ENCODE measurements around the gene ARSK. TPM values are rescaled to one million over a fixed set of nuclear protein-coding genes. Genes with fewer than 3 reads are reported as not detected.

Gene ARSK
- total RNA-seq, 1 donor = 21.6 TPM

DNA sequence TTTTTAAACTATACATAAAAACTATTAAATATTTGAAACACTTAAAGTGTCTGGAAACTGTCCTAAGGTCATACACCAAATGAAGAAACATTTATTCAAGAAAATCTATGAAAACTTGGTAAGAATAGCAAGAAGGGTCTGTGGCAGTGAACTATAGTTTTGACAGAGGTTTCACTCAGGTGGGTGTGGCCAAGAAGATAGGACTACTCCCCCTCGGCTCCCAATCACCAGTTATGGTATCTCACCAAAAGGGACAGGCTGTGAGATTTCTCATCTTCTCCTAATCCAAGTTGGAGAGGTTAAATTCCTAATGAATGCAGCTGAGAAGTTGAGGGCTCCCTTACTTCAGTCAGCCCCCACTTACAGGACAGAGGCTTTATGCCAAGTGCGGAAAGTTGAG lies 2.9 kb downstream of the ARSK start:
- TF ChIP-seq, protein P1, sequence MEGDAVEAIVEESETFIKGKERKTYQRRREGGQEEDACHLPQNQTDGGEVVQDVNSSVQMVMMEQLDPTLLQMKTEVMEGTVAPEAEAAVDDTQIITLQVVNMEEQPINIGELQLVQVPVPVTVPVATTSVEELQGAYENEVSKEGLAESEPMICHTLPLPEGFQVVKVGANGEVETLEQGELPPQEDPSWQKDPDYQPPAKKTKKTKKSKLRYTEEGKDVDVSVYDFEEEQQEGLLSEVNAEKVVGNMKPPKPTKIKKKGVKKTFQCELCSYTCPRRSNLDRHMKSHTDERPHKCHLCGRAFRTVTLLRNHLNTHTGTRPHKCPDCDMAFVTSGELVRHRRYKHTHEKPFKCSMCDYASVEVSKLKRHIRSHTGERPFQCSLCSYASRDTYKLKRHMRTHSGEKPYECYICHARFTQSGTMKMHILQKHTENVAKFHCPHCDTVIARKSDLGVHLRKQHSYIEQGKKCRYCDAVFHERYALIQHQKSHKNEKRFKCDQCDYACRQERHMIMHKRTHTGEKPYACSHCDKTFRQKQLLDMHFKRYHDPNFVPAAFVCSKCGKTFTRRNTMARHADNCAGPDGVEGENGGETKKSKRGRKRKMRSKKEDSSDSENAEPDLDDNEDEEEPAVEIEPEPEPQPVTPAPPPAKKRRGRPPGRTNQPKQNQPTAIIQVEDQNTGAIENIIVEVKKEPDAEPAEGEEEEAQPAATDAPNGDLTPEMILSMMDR (IDR thresholded peaks at IDR 0.05; ENCODE audit: insufficient read depth, low read depth, low read length) = no peak
- no peak for DNase-seq (ENCODE audit: low read depth)
- no peak overlapping the region for H3K4me3 ChIP-seq (ENCODE audit: low read depth, low read length)

DNA sequence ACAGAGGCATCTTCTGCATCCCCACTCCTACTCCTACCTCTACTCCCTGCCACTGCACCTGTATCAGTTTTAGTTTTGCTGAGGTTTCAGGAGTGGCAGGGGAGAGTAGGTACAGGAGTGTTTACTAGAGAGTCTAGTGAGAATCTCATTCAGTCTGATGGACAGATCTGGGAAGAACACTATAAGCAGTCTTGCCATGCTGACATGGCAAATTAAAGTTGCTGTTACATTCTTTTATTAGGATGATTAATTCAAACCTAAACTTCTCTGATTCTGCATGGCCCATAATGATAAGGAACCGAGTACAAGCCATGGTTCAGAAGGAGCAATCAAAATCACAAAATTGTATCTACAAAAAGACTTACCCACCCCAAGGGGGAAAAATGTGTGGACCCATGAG lies 7.4 kb downstream of the ARSK start:
- H3K4me3 ChIP-seq (ENCODE audit: low read depth, low read length) = no peak overlapping the region
- TF ChIP-seq, protein P1 (IDR thresholded peaks at IDR 0.05; ENCODE audit: insufficient read depth, low read depth, low read length) = no peak
- no peak for DNase-seq (ENCODE audit: low read depth)

DNA sequence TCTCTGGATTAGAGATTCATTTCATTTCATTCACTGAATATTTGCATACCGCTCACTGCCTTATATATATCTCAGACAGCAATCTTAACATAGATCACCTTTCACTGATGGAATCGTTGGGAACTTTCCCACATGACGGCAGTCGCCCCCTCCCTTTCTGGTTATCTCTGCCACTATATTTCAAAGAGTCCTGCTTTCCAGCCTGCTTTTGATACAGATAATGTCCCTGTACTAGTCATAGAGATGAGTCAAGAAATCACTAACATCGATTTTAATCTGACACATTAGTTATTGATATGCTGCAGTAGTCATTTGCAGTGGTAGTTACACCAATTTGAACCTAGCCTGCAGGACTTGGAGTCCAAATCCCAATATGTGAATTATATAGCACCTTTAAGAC lies 8.5 kb downstream of the ARSK start:
- TF ChIP-seq, protein P1 (IDR thresholded peaks at IDR 0.05; ENCODE audit: insufficient read depth, low read depth, low read length) = no peak
- no peak for DNase-seq (ENCODE audit: low read depth)

DNA sequence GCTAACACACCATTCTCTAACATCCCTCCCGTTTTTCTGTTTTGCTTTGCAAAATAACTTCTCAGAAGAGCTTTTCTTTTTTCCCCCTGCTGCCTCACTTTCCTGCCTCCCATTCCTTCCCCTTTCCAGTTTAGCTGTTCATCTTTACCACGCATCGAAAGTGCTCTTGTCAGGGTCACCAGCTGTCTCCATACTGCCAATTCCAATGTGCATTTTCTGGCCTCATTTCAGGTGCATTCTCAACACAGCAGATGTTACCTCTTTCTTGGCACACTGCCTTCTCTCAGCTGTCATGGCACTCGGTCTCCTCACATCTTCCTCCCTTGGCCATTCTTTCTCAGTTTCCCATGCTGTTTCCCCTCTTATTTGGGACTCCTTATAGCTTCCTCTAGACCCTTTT lies 9.5 kb downstream of the ARSK start:
- H3K4me3 ChIP-seq (ENCODE audit: low read depth, low read length) = no peak overlapping the region
- TF ChIP-seq, protein P1 (IDR thresholded peaks at IDR 0.05; ENCODE audit: insufficient read depth, low read depth, low read length) = no peak
- DNase-seq (ENCODE audit: low read depth) = no peak

More for the DNA sequence above, 8.5 kb downstream of the ARSK start:
- no peak overlapping the region for H3K4me3 ChIP-seq (ENCODE audit: low read depth, low read length)

DNA sequence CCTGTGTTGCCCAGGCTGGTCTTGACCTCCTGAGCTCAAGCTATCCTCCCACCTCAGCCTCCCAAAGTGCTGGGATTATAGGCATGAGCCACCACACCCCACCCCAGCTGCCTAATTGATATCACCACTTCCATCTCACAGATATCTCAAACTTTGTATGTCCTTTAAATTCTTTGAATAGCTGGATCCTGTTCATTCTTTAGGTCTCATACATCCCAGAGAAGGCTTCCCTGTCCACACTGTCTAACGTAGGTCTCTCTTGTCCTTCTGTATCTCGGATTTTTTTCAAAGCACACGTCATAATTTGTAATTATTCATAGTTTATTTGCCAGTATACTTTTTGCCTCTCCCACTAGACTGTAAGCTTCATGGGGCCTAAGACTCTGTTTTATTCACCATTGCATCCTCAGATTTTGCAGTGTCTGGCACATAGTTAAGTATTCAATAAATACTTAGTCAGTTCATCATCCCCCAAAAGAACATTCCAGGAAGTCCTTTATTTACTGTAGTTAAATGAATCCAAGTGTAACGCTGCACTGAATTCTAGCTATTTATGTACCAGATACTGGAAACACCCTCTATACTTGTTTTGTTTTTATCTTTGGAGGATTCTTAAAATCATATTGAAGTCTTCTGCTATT lies 10.5 kb downstream of the ARSK start:
- TF ChIP-seq, protein P1 (IDR thresholded peaks at IDR 0.05; ENCODE audit: insufficient read depth, low read depth, low read length) = no peak
- H3K4me3 ChIP-seq (ENCODE audit: low read depth, low read length) = no peak overlapping the region
- DNase-seq (ENCODE audit: low read depth) = peak; percentile 47

DNA sequence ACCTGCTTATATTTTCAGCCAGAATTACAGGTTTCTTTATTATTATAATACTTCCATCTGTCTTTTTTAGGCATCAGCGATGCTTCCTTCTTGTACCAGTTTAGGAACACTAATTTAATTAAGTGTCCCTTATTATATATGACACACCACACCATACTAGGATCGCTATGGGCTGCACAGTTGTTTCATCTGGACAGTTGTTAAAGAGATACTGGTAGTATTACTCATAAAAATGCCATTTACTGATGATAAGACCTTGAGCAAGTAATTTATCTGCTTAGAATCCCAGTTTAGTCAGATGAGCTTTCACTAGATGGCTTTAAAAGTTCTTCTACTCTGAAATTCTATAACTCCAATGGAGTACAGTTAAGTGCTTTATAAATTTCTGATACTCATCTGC lies 17.1 kb downstream of the ARSK start:
- H3K4me3 ChIP-seq (ENCODE audit: low read depth, low read length) = no peak overlapping the region
- peak; percentile 28 for DNase-seq (ENCODE audit: low read depth)
- TF ChIP-seq, protein P1 (IDR thresholded peaks at IDR 0.05; ENCODE audit: insufficient read depth, low read depth, low read length) = no peak

DNA sequence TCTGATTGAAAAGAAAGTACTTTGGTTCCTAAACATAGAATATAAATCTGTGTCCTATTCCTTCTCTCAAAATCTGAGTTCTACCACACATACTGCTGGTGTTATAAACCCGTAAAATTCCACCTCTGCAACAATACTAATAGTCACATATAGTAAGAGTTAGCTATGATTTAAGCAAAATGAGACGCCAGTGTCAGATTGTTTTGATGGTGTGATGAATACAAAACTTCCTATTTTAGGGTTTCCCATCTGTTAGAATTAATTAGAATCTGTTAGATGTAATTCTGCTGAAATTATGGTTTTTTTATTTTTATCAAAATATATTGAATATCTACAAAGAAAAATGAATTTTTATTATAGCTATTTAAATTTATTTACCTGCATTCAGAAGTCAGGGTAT lies 26.7 kb downstream of the ARSK start:
- no peak for DNase-seq (ENCODE audit: low read depth)
- no peak overlapping the region for H3K4me3 ChIP-seq (ENCODE audit: low read depth, low read length)
- TF ChIP-seq, protein P1 (IDR thresholded peaks at IDR 0.05; ENCODE audit: insufficient read depth, low read depth, low read length) = no peak
